Activated T-helper 2 cell treated with anti-CD3 and anti-CD28 coated beads, Interferon-gamma antibody, Interleukin-2, Interleukin-4, amounts not matched to agents 10 μg/mL and 5 μg/mL and 100 μg/mL, durations not matched to agents 14 hours and 24 hours and 36 hours (primary cell): ENCODE data around the gene NAALAD2. TPM values are rescaled to one million over a fixed set of nuclear protein-coding genes. Genes with fewer than 3 reads are reported as not detected.
"Not testable (repeated sequence)": the region's sequence is repeated elsewhere in the genome, so short reads cannot be mapped to it uniquely, and the experiment has no call there.

Experiments used
- DNase-seq: peaks from one replicate; pipeline ENCODE4 v3.0.0; 2021; ENCODE audit warnings: low spot score
- H3K27ac Mint-ChIP-seq: one replicate; pipeline ENCODE4 v1.8.0; 2021; ENCODE audit warnings: mixed read lengths
- H3K27me3 Mint-ChIP-seq: one replicate; pipeline ENCODE4 v1.8.0; 2021; ENCODE audit warnings: low read depth, mixed read lengths
- H3K36me3 Mint-ChIP-seq: one replicate; pipeline ENCODE4 v1.8.0; 2021; ENCODE audit warnings: low read depth, mixed read lengths
- H3K4me1 Mint-ChIP-seq: one replicate; pipeline ENCODE4 v1.8.0; 2021; ENCODE audit warnings: low read depth, mixed read lengths
- H3K4me3 Mint-ChIP-seq: one replicate; pipeline ENCODE4 v1.8.0; 2021; ENCODE audit warnings: low read depth, mild to moderate bottlenecking, moderate library complexity, mixed read lengths
- H3K9me3 Mint-ChIP-seq: one replicate; pipeline ENCODE4 v1.8.0; 2021; ENCODE audit warnings: mixed read lengths
- intact Hi-C: fragments of 100-400 bp; cut with micrococcal nuclease; formaldehyde crosslinking; loops from one replicate; pipeline ENCODE4 v1.15.1; 2023
- total RNA-seq: library from RNA; stranded (reverse); gene quantifications from 2 replicates; pipeline ENCODE4 v1.2.3, GENCODE V29; 2022

The NAALAD2 gene
- total RNA-seq, 1 donor from 2014 or later, result not detected

GRCh38 chr11:90229791-90230190 is 95.3 kb downstream of the NAALAD2 start:
- DNase-seq, result no peak
- Mint-ChIP-seq H3K27ac (no peak overlapping the region), H3K4me3 (no peak overlapping the region), H3K4me1 (no peaks in the 10 kb centered on the region), H3K36me3 (no peaks in the 10 kb centered on the region), H3K27me3 (peaks cover 21% of the 10 kb centered on the region), H3K9me3 (no peaks in the 10 kb centered on the region)
- intact Hi-C loops, result loop anchor here (5.0 kb wide), 1 partner anchor 37 kb away; no protein-coding TSS in a partner anchor

GRCh38 chr11:90234977-90235376 is 100.5 kb downstream of the NAALAD2 start:
- Mint-ChIP-seq H3K36me3 (no peaks in the 10 kb centered on the region), H3K4me3 (no peak overlapping the region), H3K27ac (no peak overlapping the region), H3K4me1 (no peaks in the 10 kb centered on the region), H3K27me3 (peaks cover 30% of the 10 kb centered on the region), H3K9me3 (no peaks in the 10 kb centered on the region)
- intact Hi-C loops, result no loop called here
- no peak for DNase-seq

GRCh38 chr11:90235526-90235925 is 101.1 kb downstream of the NAALAD2 start:
- H3K9me3 Mint-ChIP-seq, result no peaks in the 10 kb centered on the region

GRCh38 chr11:90237004-90237403 is 102.5 kb downstream of the NAALAD2 start:
- DNase-seq, result no peak
- no peaks in the 10 kb centered on the region for H3K36me3 Mint-ChIP-seq
- H3K27me3 Mint-ChIP-seq, result peaks cover 17% of the 10 kb centered on the region
- H3K27ac Mint-ChIP-seq, result no peak overlapping the region
- H3K9me3 Mint-ChIP-seq, result no peaks in the 10 kb centered on the region
- intact Hi-C loops, result no loop called here
- no peaks in the 10 kb centered on the region for H3K4me1 Mint-ChIP-seq
- no peak overlapping the region for H3K4me3 Mint-ChIP-seq

More at GRCh38 chr11:90235526-90235925, 101.1 kb downstream of the NAALAD2 start:
- Mint-ChIP-seq H3K4me3 (no peak overlapping the region), H3K36me3 (no peaks in the 10 kb centered on the region), H3K27ac (no peak overlapping the region), H3K27me3 (peaks cover 28% of the 10 kb centered on the region), H3K4me1 (no peaks in the 10 kb centered on the region)
- DNase-seq, result no peak
- intact Hi-C loops, result no loop called here

GRCh38 chr11:90239967-90240636 is 105.6 kb downstream of the NAALAD2 start:
- DNase-seq, intact Hi-C loops, H3K27ac Mint-ChIP-seq, H3K9me3 Mint-ChIP-seq, H3K4me3 Mint-ChIP-seq, H3K4me1 Mint-ChIP-seq, H3K36me3 Mint-ChIP-seq: not testable (repeated sequence)
- peaks cover 13% of the 10 kb centered on the region for H3K27me3 Mint-ChIP-seq

- intact Hi-C loops, result no loop called here
- Mint-ChIP-seq H3K9me3 (no peaks in the 10 kb centered on the region), H3K27ac (no peak overlapping the region), H3K4me3 (no peak overlapping the region), H3K27me3 (peaks cover 9% of the 10 kb centered on the region), H3K4me1 (no peaks in the 10 kb centered on the region), H3K36me3 (no peaks in the 10 kb centered on the region)
- no peak for DNase-seq
Measured at GRCh38 chr11:90241414-90241813, 107.0 kb downstream of the NAALAD2 start.

Other genes starting within 250 kb of the NAALAD2 start
- not detected in 2 replicates for gene TRIM49D1, start 212.4 kb upstream of the NAALAD2 start, total RNA-seq
- gene TRIM49D2, start 210.6 kb upstream of the NAALAD2 start, total RNA-seq, result not detected in 2 replicates
- not detected in 2 replicates for gene TRIM64, start 168.6 kb upstream of the NAALAD2 start, total RNA-seq
- not detected in 2 replicates for gene TRIM49C, start 103.6 kb upstream of the NAALAD2 start, total RNA-seq
- not detected in 2 replicates for gene UBTFL1, start 48.7 kb upstream of the NAALAD2 start, total RNA-seq
- 100 and 109 TPM in 2 replicates for gene CHORDC1, start 88.4 kb downstream of the NAALAD2 start, total RNA-seq